Gastrocnemius medialis (tissue), 4 donors: ENCODE data around the gene CPTP. TPM values are rescaled to one million over a fixed set of nuclear protein-coding genes. Genes with fewer than 3 reads are reported as not detected.
A peak's percentile ranks its signal among the peaks of the same experiment; 100 is the strongest.

ENCODE experiments used
- ATAC-seq, 2 donors: fragments of 150-250 bp; one replicate each; pipeline ENCODE4 v1.9.1; 2016
- DNase-seq, 2 donors: peaks; one replicate each; pipeline ENCODE4 v3.0.0-alpha.2; 2019
- H3K27ac ChIP-seq, 4 donors: fragments of 200-600 bp; sonication (generic); 1 replicate in 1 of 4; 2 replicates in 3 of 4; pipeline ENCODE4 v1.5.1; 2016 to 2018; ENCODE audit warnings: mild to moderate bottlenecking in 2 of 4, moderate library complexity in 1 of 4
- H3K27me3 ChIP-seq, 3 donors: fragments of 200-600 bp; sonication (generic) in 2 of 3; 1 replicate in 1 of 3; 2 replicates in 2 of 3; pipeline versions ENCODE4 v1.5.1 to v1.6.0; 2016 to 2019; ENCODE audit warnings: mild to moderate bottlenecking in 1 of 3, moderate library complexity in 1 of 3
- H3K36me3 ChIP-seq, 2 donors: fragments of 200-600 bp; sonication (generic) in 1 of 2; one replicate each; pipeline ENCODE4 v1.5.1; 2017 to 2018
- H3K4me1 ChIP-seq, 2 donors: fragments of 200-600 bp; sonication (generic) in 1 of 2; one replicate each; pipeline ENCODE4 v1.5.1; 2016 to 2017; ENCODE audit warnings: mild to moderate bottlenecking in 2 of 2
- H3K4me3 ChIP-seq, 4 donors: fragments of 200-600 bp; sonication (generic) in 3 of 4; 1 replicate in 1 of 4; 2 replicates in 3 of 4; pipeline ENCODE4 v1.5.1; 2016 to 2019; ENCODE audit warnings: mild to moderate bottlenecking in 2 of 4
- H3K9me3 ChIP-seq, 3 donors: fragments of 200-600 bp; sonication (generic) in 2 of 3; 1 replicate in 1 of 3; 2 replicates in 2 of 3; pipeline ENCODE4 v1.5.1; 2016 to 2019
- POLR2A ChIP-seq, 2 donors: fragments of 450-650 bp; IDR thresholded peaks; one replicate each; pipeline ENCODE4 v1.6.1; 2017; ENCODE audit warnings: antibody characterized with exemption in 2 of 2, mild to moderate bottlenecking in 2 of 2, moderate library complexity in 2 of 2
- in situ Hi-C, 4 donors: fragments of 200-750 bp; cut with MboI; loops; one replicate each; pipeline versions ENCODE4 v1.15.0 to v1.8.0; 2017; ENCODE audit warnings: low sequenced_read_pairs in 4 of 4
- intact Hi-C: fragments of 100-400 bp; cut with DNase I; formaldehyde crosslinking; loops from one replicate; pipeline ENCODE4 v1.15.1; 2023; ENCODE audit warnings: low total_unique reads
- total RNA-seq, 4 donors: library from RNA; depleted of rRNA; stranded (reverse); fragments of >200 nt; gene quantifications; one replicate each; pipeline versions ENCODE4 v1.1.0 to v1.2.3, GENCODE V29; 2016
- TF ChIP-seq, protein P1 (sequence below), 5 experiments: fragments of 450-650 bp in 3 of 5; fragments of 200-600 bp in 2 of 5; sonication (generic) in 2 of 5; IDR thresholded peaks in 4 of 5; conservative IDR thresholded peaks in 1 of 5; 1 replicate in 4 of 5; 2 replicates in 1 of 5; pipeline ENCODE4 v1.5.1; 2016 to 2019; ENCODE audit warnings: antibody characterized with exemption in 5 of 5, mild to moderate bottlenecking in 3 of 5, moderate library complexity in 3 of 5

The CPTP gene
- total RNA-seq, 4 donors from 2014 or later, result 22.7 to 64.9 (median 34.0) TPM

DNA sequence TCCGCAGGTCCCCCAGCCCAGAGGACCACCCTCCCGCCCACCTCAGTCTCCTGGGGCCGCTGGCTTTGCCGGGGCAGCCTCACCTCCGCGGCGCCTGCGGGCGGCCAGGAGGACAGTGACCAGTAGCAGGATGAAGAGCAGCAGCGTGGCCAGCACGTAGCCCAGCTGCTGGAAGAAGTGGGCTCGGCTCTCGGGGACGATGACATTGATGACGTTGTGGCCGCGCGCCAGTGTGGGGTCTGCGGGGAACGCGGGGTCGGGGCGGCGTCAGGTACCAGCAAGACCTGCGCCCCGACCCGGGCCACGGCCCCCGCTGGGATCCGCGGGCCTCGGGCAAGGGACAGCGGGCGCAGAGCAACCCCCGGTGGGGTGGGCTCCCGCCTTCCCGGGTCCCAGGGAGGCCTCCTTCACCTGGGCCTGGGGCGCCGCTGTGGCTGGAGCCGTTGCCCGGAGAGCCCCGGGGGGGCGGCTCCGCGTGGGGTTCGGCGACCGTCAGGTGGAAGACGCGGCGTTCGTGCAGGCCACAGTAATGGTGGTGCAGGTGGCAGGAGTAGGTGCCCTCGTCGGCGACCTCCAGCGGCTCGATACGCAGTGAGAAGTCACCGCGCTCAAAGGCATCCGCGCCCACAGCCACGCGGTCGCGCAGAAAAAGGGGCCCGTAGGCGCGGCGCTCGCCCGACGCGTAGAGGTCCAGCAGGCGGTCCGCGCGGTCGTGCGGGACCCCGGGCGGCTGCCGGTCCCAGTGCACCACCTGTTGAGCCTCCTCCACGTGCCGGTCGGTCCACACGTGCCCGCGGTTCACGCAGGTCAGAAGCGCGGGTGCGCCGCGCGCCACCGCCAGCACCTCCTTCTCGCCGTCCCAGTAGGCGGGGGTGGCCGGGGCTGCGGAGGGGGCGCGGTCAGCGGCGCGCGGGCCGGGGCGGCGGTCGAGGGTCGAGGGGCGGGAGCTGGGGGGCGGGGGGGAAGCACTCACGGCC, 30.0 kb downstream of the CPTP start:
- intact Hi-C loops (loop anchor here (1.0 kb wide), 1 partner anchor 18 kb away; no protein-coding TSS in a partner anchor), in situ Hi-C loops (no loop called here)
- H3K4me1 ChIP-seq, result peaks cover 13 to 38% of the 10 kb centered on the region in 2 donors
- TF ChIP-seq, protein P1, sequence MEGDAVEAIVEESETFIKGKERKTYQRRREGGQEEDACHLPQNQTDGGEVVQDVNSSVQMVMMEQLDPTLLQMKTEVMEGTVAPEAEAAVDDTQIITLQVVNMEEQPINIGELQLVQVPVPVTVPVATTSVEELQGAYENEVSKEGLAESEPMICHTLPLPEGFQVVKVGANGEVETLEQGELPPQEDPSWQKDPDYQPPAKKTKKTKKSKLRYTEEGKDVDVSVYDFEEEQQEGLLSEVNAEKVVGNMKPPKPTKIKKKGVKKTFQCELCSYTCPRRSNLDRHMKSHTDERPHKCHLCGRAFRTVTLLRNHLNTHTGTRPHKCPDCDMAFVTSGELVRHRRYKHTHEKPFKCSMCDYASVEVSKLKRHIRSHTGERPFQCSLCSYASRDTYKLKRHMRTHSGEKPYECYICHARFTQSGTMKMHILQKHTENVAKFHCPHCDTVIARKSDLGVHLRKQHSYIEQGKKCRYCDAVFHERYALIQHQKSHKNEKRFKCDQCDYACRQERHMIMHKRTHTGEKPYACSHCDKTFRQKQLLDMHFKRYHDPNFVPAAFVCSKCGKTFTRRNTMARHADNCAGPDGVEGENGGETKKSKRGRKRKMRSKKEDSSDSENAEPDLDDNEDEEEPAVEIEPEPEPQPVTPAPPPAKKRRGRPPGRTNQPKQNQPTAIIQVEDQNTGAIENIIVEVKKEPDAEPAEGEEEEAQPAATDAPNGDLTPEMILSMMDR (IDR thresholded peaks at IDR 0.05 in 4 of 5, conservative IDR thresholded peaks at IDR 0.05 in 1 of 5), result no peak
- no peak for TF ChIP-seq POLR2A (IDR thresholded peaks at IDR 0.05)
- H3K27ac ChIP-seq, result peak overlapping the region in 2 of 4 donors; percentile 9 to 28
- DNase-seq, result peak in 1 of 2 donors; percentile 12
- H3K9me3 ChIP-seq, result no peaks in the 10 kb centered on the region
- H3K27me3 ChIP-seq, result peaks cover 8 to 33% (median 28%) of the 10 kb centered on the region in 3 donors
- no peak overlapping the region for H3K4me3 ChIP-seq
- H3K36me3 ChIP-seq, result no peaks in the 10 kb centered on the region
- no peak for ATAC-seq

DNA sequence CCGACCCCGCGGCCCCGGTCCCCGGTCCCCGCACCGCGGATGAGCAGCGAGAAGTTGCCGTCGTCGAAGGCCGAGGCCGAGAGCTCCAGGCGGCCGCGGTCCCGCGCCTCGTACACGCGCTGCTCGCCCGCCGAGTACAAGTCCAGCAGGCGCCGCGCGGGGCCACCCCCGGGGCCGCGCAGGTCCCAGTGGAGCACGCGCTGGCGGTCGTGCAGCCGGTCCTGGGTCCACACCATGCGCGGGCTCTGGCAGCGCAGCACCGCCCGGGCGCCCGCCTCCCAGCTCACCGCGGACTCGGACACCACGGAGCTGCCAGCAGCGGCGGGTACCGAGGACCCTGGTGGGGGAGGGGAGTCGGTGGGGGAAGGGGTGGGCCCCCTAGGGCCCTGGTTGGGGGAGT, 30.8 kb downstream of the CPTP start:
- Histone ChIP-seq H3K27me3 (peaks cover 13 to 37% (median 28%) of the 10 kb centered on the region in 3 donors), H3K4me1 (peaks cover 13 to 43% of the 10 kb centered on the region in 2 donors), H3K27ac (peak overlapping the region; percentile 2 to 80 (median 48)), H3K9me3 (no peaks in the 10 kb centered on the region), H3K4me3 (peak overlapping the region in 1 of 4 donors; percentile 20), H3K36me3 (no peaks in the 10 kb centered on the region)
- DNase-seq, result no peak
- no peak for TF ChIP-seq POLR2A (IDR thresholded peaks at IDR 0.05)
- TF ChIP-seq, protein P1 (IDR thresholded peaks at IDR 0.05 in 4 of 5, conservative IDR thresholded peaks at IDR 0.05 in 1 of 5), result no peak
- intact Hi-C loops (no loop called here), in situ Hi-C loops (no loop called here)
- no peak for ATAC-seq

DNA sequence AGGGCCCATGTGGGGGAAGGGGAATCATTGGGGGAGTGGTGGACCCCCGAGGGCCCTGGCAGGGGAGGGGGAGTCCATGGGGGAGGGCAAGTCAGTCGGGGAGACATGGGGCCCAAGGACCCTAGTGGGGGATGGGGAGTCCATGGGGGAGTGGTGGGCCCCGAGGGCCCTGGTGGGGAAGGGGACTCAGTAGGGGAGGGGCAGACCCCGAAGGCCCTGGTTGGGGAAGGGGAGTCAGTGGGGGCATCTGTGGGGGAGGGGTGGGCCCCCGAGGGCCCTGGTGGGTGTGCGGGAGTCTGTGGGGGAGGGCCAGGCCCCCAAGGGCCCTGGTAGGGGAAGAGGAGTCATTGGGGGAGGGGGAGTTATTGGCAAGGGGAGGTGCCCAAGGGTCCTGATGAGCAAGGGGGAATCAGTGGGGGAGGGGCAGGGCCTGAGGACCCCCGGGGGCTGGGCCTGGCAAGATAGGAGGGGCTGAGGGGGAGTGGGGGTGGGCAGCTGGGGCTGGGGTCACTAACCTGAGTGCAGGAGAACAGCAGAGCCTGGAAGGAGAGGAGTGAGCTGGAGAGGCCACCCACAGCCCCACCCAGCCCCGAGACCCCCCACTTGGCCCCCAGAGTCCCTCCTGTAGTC, 31.7 kb downstream of the CPTP start:
- H3K27ac ChIP-seq, result peak overlapping the region; percentile 65 to 80 (median 72)
- ATAC-seq, result no peak
- peaks cover 21 to 48% of the 10 kb centered on the region in 2 donors for H3K4me1 ChIP-seq
- DNase-seq, result peak in 1 of 2 donors; percentile 19
- peaks cover 21 to 44% (median 37%) of the 10 kb centered on the region in 3 donors for H3K27me3 ChIP-seq
- TF ChIP-seq, protein P1 (IDR thresholded peaks at IDR 0.05 in 4 of 5, conservative IDR thresholded peaks at IDR 0.05 in 1 of 5), result no peak
- TF ChIP-seq POLR2A (IDR thresholded peaks at IDR 0.05), result no peak
- H3K9me3 ChIP-seq, result no peaks in the 10 kb centered on the region
- intact Hi-C loops, result no loop called here
- no peaks in the 10 kb centered on the region for H3K36me3 ChIP-seq
- in situ Hi-C loops, result no loop called here
- peak overlapping the region in 2 of 4 donors; percentile 47 to 54 for H3K4me3 ChIP-seq

DNA sequence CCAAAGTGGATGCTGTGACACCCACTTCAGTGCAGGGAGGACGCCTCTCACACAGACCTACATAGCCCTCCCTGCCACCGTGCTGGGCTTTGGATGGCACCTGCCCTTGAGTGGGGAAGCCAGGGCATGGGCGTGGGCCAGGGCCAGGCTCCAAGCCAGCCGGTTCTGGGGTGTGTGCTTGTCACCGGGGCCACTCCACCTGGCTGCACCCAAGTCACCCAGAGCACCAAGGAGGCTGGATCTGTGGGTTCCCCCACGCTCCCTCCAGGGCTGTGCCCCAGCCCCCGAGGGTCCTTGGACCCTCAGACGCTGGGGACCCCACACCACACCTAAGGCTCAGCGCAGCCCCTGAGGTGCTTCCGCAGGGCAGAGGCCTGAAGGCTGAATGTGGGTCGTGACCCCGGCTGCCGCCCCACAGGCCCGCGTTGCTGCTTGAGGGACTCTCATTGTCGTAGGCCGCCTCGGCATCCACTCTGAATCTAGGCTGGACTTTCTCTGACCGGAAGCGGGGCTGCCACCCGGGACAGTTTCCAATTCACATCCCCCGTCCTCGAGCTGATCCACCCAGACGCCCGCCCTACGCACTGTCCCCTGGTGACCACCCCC, 32.3 kb downstream of the CPTP start:
- Histone ChIP-seq H3K4me3 (peak overlapping the region; percentile 32 to 54 (median 50)), H3K4me1 (peaks cover 21 to 50% of the 10 kb centered on the region in 2 donors), H3K27ac (peak overlapping the region; percentile 65 to 80 (median 72)), H3K27me3 (peaks cover 25 to 44% (median 43%) of the 10 kb centered on the region in 3 donors), H3K9me3 (no peaks in the 10 kb centered on the region), H3K36me3 (no peaks in the 10 kb centered on the region)
- DNase-seq (peak in 1 of 2 donors; percentile 16), ATAC-seq (no peak)
- in situ Hi-C loops, result no loop called here
- intact Hi-C loops, result no loop called here
- TF ChIP-seq POLR2A (IDR thresholded peaks at IDR 0.05), result no peak
- TF ChIP-seq, protein P1 (IDR thresholded peaks at IDR 0.05 in 4 of 5, conservative IDR thresholded peaks at IDR 0.05 in 1 of 5), result no peak
